ENCODE data around the gene PSRC1. TPM values are rescaled to one million over a fixed set of nuclear protein-coding genes. Genes with fewer than 3 reads are reported as not detected.

The PSRC1 gene
- total RNA-seq, 1 experiment from 2014 or later = 75.0 TPM

GRCh38 chr1:109256085-109256484, 26.9 kb downstream of the PSRC1 start:
- BruUV-seq (replicated peaks) = no TSS peak
- H3K4me1 ChIP-seq (ENCODE audit: insufficient read depth, low read length, poor library complexity, severe bottlenecking) = peaks cover 20% of the 10 kb centered on the region
- peaks cover 6% of the 10 kb centered on the region for H3K36me3 ChIP-seq (ENCODE audit: insufficient read depth, low read length, poor library complexity, severe bottlenecking)
- CTCF ChIA-PET = no interaction called here
- POLR2A ChIA-PET (ENCODE audit: low non-redundant PET) = no interaction called here
- no peaks in the 10 kb centered on the region for H3K27me3 ChIP-seq (replicated peaks; ENCODE audit: insufficient read depth, low read depth, low read length, poor library complexity)
- no peak overlapping the region for H3K4me3 ChIP-seq (ENCODE audit: low read depth, low read length, poor library complexity, severe bottlenecking)
- intact Hi-C loops (cut with micrococcal nuclease; ENCODE audit: unreplicated experiment) = no loop called here
- no peaks in the 10 kb centered on the region for H3K9me3 ChIP-seq (ENCODE audit: low read depth, low read length, poor library complexity, severe bottlenecking)
- no peak for TF ChIP-seq EZH2 (IDR thresholded peaks at IDR 0.05; ENCODE audit: borderline replicate concordance, low read depth, low read length, poor library complexity, severe bottlenecking)
- no peak for TF ChIP-seq CTCF (conservative IDR thresholded peaks at IDR 0.05; ENCODE audit: low read depth, low read length)
- H3K27ac ChIP-seq (ENCODE audit: low read depth, low read length, poor library complexity, severe bottlenecking) = no peak overlapping the region
- DNase-seq (ENCODE audit: low spot score) = no peak

- Histone ChIP-seq H3K27me3 (replicated peaks; ENCODE audit: insufficient read depth, low read depth, low read length, poor library complexity) (no peaks in the 10 kb centered on the region), H3K4me3 (ENCODE audit: low read depth, low read length, poor library complexity, severe bottlenecking) (no peak overlapping the region), H3K4me1 (ENCODE audit: insufficient read depth, low read length, poor library complexity, severe bottlenecking) (peaks cover 20% of the 10 kb centered on the region), H3K9me3 (ENCODE audit: low read depth, low read length, poor library complexity, severe bottlenecking) (no peaks in the 10 kb centered on the region), H3K27ac (ENCODE audit: low read depth, low read length, poor library complexity, severe bottlenecking) (peak overlapping the region; percentile 82), H3K36me3 (ENCODE audit: insufficient read depth, low read length, poor library complexity, severe bottlenecking) (peaks cover 6% of the 10 kb centered on the region)
- BruUV-seq (replicated peaks) = no TSS peak
- TF ChIP-seq EZH2 (IDR thresholded peaks at IDR 0.05; ENCODE audit: borderline replicate concordance, low read depth, low read length, poor library complexity, severe bottlenecking) = no peak
- TF ChIP-seq CTCF (conservative IDR thresholded peaks at IDR 0.05; ENCODE audit: low read depth, low read length) = no peak
- ChIA-PET CTCF (no interaction called here), POLR2A (ENCODE audit: low non-redundant PET) (no interaction called here)
- intact Hi-C loops (cut with micrococcal nuclease; ENCODE audit: unreplicated experiment) = no loop called here
- no peak for DNase-seq (ENCODE audit: low spot score)
These were observed 27.3 kb downstream of the PSRC1 start for GRCh38 chr1:109255678-109256077.

- intact Hi-C loops (cut with micrococcal nuclease; ENCODE audit: unreplicated experiment) = no loop called here
- POLR2A ChIA-PET (ENCODE audit: low non-redundant PET) = no interaction called here
These were observed 27.8 kb downstream of the PSRC1 start for GRCh38 chr1:109255097-109255651.

More at GRCh38 chr1:109255097-109255651, 27.8 kb downstream of the PSRC1 start:
- H3K9me3 ChIP-seq (ENCODE audit: low read depth, low read length, poor library complexity, severe bottlenecking) = no peaks in the 10 kb centered on the region
- peaks cover 24% of the 10 kb centered on the region for H3K4me1 ChIP-seq (ENCODE audit: insufficient read depth, low read length, poor library complexity, severe bottlenecking)
- peak overlapping the region; percentile 82 for H3K27ac ChIP-seq (ENCODE audit: low read depth, low read length, poor library complexity, severe bottlenecking)
- DNase-seq (ENCODE audit: low spot score) = no peak
- BruUV-seq (replicated peaks) = no TSS peak
- H3K4me3 ChIP-seq (ENCODE audit: low read depth, low read length, poor library complexity, severe bottlenecking) = no peak overlapping the region
- H3K36me3 ChIP-seq (ENCODE audit: insufficient read depth, low read length, poor library complexity, severe bottlenecking) = peaks cover 6% of the 10 kb centered on the region
- H3K27me3 ChIP-seq (replicated peaks; ENCODE audit: insufficient read depth, low read depth, low read length, poor library complexity) = no peaks in the 10 kb centered on the region
- TF ChIP-seq EZH2 (IDR thresholded peaks at IDR 0.05; ENCODE audit: borderline replicate concordance, low read depth, low read length, poor library complexity, severe bottlenecking) (no peak), CTCF (conservative IDR thresholded peaks at IDR 0.05; ENCODE audit: low read depth, low read length) (no peak)
- CTCF ChIA-PET = no interaction called here
